G401 (cell line): Measurements from ENCODE around the gene FGG. TPM values are rescaled to one million over a fixed set of nuclear protein-coding genes. Genes with fewer than 3 reads are reported as not detected.

Experiments used
- DNase-seq: peaks from one replicate; pipeline ENCODE4 v3.0.0-alpha.2; 2015; ENCODE audit warnings: low spot score
- in situ Hi-C: cut with HindIII; loops from 2 replicates; pipeline ENCODE4 v1.10.0; 2016; ENCODE audit warnings: low sequenced_read_pairs, mixed read lengths
- total RNA-seq: library from RNA; depleted of rRNA; stranded (reverse); fragments of >200 nt; shearing (Covaris generic); gene quantifications from 2 replicates; pipeline ENCODE4 v1.2.3, GENCODE V29; 2014

The FGG gene
- total RNA-seq, 1 experiment from 2014 or later: not detected

GRCh38 chr4:154589296-154590197, 22.9 kb downstream of the FGG start:
- in situ Hi-C loops: no loop called here
- DNase-seq: no peak

DNA sequence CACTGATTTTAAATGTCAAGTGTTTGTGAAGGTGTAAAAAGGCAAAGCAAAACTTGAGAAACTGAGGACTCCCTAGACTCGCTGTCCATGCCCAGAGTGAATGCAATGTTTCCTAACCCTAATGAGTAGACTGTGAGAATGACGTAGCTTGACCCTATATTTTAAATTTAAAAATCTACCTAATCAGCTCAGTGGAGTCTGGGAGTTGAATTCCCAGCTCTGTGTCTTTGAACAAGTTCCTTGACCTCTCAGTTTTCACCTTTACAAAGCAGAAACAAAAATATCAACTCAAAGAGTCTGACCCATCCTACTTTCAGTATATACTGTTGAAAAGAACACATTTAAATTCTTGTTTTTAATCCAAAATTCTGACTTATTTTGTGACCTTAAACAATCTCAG, 24.3 kb downstream of the FGG start:
- in situ Hi-C loops: no loop called here
- no peak for DNase-seq

- in situ Hi-C loops: no loop called here
These were observed 26.0 kb downstream of the FGG start for GRCh38 chr4:154586296-154587033.

GRCh38 chr4:154585369-154586018, 27.0 kb downstream of the FGG start:
- in situ Hi-C loops: no loop called here
- DNase-seq: no peak

More at GRCh38 chr4:154586296-154587033, 26.0 kb downstream of the FGG start:
- no peak for DNase-seq

DNA sequence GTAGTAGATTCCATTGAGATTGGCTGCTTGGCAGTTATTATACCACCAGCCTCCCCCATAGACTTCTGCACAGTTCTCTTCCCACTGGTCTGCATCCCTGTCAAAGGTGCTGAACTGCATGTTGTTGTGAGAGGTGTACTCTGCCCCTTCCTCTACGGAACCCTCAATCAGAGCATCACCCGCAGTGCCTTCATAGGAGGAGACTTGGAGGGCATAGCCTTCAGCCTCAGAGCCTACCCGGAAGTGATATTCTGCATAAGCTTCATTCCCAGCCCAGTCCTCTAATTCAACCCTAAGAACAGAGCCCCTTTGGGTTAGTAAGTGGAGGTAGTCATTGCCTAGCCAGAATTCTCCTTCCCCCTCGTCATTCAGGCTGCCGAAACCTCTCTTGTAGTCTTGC, 28.2 kb downstream of the FGG start:
- no peak for DNase-seq
- in situ Hi-C loops: no loop called here

- in situ Hi-C loops: no loop called here
- DNase-seq: no peak
These were observed 28.8 kb downstream of the FGG start for GRCh38 chr4:154583677-154584076.

DNA sequence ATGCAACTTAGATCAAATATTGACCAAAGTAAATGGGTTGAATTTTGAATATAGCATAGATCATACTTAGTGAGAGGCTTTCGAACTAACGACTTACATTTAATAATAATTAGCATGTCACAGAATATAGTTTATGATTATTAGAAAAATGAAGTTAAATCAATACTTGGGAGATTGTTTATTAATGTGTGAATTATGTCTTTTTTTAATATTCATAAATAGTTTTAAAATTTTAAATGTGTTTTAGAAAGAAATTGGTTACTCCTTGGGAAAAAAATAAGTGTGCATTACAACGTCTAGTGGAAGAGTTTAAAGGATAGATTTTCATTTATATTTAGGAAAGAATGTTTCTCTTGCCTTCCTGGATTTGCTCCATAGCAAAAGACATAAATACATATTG, 29.2 kb downstream of the FGG start:
- no peak for DNase-seq
- in situ Hi-C loops: no loop called here

DNA sequence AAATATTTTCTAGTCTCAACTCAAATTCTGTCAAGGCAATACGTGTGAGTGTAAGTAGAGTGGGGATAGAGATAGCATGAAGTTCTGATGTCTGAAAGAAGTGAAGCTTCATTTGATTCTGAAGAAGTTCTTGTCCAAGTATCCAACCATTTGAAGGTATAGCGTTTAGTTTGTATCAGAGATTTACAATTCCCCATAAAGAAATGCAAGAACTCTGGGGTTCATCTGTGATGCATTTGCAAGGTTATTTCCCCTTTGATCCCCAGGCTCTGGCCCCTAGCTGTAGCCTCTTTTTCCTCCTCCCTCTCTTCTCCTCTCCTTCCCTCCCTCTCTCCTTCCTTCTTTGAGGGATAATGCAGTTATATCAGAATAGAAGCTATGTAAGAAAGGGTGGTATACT, 29.7 kb downstream of the FGG start:
- in situ Hi-C loops: no loop called here

DNA sequence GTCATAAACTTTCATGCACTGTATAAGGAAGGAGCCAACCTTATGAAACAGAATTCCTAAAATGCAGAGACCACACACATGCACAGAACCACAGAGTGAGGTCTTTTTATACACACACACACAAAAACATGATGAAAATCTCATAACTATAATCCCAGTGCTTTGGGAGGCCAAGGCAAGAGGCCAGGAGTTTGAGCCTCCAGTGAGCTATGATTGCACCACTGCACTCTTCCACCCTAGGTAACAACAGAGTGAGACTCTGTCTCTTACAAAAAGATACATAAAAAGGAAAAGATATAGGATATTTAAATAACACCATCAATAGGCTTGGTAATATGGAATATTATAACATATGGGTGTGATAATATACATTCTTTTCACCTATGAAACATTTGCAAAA, 32.5 kb downstream of the FGG start:
- no peak for DNase-seq
- in situ Hi-C loops: no loop called here

More for the DNA sequence above, 29.7 kb downstream of the FGG start:
- DNase-seq: no peak

DNA sequence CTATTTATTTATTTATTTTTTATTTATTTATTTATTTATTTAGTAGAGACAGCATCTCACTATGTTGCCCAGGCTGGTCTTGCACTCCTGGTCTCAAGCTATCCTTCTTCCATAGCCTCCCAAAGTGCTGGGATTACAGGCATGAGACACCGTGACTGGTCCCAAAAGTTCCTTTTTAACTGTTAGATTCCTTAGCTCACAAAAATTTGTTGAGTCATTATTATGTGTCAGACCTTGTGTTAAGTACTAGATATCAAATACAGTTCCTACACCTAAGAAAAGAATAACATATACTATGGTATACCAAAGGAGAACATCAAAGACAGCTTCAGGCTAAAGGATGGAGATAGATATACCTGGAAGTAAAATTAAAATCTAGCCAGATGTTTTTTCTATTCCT, 33.5 kb downstream of the FGG start:
- DNase-seq: no peak
- in situ Hi-C loops: no loop called here

DNA sequence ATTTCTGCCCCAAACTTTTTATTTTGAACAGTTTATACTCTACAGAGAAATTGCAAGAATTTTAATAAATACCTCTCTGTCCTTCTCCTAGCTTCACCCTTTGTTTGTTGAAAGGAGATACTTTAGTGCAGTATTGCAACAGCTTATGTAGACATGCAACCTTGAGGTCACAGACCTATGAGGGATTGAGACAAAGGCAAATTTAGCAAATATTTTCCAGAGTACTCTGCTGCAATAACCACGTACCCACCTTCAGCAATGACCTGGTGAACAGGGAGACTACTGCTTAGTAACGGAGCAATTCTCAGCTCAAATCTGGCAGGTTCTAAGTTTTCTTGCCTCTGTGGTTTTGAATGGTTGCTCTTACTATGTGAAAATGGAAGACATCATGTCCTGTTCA, 35.1 kb downstream of the FGG start:
- in situ Hi-C loops: no loop called here
- no peak for DNase-seq

DNA sequence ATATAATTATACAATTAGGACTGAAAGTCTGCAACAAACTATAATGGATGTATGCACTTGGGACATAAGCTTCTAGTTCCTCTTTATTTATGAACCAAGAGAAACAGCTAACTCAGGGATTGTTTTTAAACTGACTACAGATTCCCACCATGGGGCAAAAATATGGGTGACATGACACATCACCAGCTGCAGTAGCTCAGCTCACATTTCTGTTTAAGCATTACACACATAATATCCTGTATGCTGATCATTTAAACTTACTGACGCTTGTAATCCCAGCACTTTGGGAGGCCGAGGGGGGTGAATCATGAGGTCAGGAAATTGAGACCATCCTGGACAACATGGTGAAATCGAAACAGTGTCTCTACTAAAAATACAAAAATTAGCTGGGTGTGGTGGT, 38.1 kb downstream of the FGG start:
- in situ Hi-C loops: no loop called here
- no peak for DNase-seq

DNA sequence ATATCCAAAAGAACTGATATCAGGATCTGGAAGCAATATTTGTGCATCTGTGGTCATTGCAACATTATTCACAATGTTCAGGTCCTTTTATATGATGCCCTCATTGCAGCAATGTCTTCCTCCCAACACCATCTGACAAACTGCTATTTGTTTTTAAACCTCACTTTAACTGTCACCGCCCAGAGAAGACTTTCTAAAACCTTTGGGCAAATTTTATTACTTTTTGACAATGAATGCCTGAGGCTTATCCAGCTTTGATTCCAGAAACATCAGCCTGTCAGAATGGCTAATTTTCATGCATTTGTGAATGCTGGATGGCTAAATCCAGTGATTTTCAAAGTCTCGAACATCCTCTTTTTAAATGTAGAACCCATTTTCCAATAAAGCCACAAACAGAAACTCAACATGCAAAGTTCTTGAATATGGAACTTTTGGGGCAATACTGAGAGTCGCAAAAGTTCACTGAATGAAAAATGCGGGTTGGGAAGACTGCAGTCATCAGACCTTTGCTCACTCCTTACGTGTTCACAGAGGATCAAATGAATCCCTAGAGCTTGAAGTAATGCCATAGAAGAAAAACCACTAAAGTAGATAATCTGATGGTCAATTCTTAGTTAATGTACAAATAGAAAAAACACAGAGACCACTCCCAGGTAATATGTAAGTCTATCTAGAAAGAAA, 39.1 kb downstream of the FGG start:
- in situ Hi-C loops: no loop called here
- DNase-seq: no peak

DNA sequence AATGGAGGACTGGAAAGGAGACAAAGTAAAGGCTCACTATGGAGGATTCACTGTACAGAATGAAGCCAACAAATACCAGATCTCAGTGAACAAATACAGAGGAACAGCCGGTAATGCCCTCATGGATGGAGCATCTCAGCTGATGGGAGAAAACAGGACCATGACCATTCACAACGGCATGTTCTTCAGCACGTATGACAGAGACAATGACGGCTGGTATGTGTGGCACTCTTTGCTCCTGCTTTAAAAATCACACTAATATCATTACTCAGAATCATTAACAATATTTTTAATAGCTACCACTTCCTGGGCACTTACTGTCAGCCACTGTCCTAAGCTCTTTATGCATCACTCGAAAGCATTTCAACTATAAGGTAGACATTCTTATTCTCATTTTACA, 42.9 kb downstream of the FGG start:
- DNase-seq: no peak
- in situ Hi-C loops: no loop called here

DNA sequence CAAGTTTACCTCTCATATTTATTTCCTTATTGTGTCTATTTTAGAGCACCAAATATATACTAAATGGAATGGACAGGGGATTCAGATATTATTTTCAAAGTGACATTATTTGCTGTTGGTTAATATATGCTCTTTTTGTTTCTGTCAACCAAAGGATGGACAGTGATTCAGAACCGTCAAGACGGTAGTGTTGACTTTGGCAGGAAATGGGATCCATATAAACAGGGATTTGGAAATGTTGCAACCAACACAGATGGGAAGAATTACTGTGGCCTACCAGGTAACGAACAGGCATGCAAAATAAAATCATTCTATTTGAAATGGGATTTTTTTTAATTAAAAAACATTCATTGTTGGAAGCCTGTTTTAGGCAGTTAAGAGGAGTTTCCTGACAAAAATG, 43.4 kb downstream of the FGG start:
- DNase-seq: no peak
- in situ Hi-C loops: no loop called here

GRCh38 chr4:154566639-154567204, 45.7 kb downstream of the FGG start:
- in situ Hi-C loops: no loop called here
- no peak for DNase-seq

DNA sequence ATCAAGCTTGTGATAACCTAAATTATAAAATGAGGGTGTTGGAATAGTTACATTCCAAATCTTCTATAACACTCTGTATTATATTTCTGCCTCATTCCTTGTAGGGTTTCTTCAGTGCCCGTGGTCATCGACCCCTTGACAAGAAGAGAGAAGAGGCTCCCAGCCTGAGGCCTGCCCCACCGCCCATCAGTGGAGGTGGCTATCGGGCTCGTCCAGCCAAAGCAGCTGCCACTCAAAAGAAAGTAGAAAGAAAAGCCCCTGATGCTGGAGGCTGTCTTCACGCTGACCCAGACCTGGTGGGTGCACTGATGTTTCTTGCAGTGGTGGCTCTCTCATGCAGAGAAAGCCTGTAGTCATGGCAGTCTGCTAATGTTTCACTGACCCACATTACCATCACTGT, 46.8 kb downstream of the FGG start:
- in situ Hi-C loops: no loop called here
- no peak for DNase-seq

- in situ Hi-C loops: no loop called here
These were observed 48.1 kb downstream of the FGG start for GRCh38 chr4:154564311-154564710.

DNA sequence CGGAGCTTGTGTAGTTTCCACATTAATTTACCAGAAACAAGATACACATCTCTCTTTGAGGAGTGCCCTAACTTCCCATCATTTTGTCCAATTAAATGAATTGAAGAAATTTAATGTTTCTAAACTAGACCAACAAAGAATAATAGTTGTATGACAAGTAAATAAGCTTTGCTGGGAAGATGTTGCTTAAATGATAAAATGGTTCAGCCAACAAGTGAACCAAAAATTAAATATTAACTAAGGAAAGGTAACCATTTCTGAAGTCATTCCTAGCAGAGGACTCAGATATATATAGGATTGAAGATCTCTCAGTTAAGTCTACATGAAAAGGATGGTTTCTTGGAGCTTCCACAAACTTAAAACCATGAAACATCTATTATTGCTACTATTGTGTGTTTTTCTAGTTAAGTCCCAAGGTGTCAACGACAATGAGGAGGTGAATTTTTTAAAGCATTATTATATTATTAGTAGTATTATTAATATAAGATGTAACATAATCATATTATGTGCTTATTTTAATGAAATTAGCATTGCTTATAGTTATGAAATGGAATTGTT, 49.7 kb downstream of the FGG start, which contains the start of gene FGB:
TSS of gene FGB (plus strand) at position 315 of the 558 bp plus-strand sequence. CDS start at position 323, 8 bp downstream.
- DNase-seq: no peak
- in situ Hi-C loops: no loop called here

More at GRCh38 chr4:154564311-154564710, 48.1 kb downstream of the FGG start:
- DNase-seq: no peak
